Stimulated activated effector memory CD8-positive, alpha-beta T cell treated with anti-CD3 and anti-CD28 coated beads, Interleukin-12 subunit alpha, Interleukin-12 subunit beta, amount 100 ng/mL, for 72 hours (primary cell): ENCODE results near the gene BRIX1.

ENCODE experiments used
- ATAC-seq: fragments of 150-1000 bp; cut with Tn5 transposase; 2 replicates; pipeline ENCODE4 v1.10.0; 2021
- DNase-seq, 2 donors: peaks; one replicate each; pipeline ENCODE4 v3.0.0; 2021 to 2022; ENCODE audit warnings: low spot score in 2 of 2
- H3K27ac Mint-ChIP-seq: one replicate; pipeline ENCODE4 v1.8.0; 2022; ENCODE audit warnings: mild to moderate bottlenecking, mixed read lengths
- H3K36me3 Mint-ChIP-seq: one replicate; pipeline ENCODE4 v1.8.0; 2022; ENCODE audit warnings: mild to moderate bottlenecking, mixed read lengths
- H3K4me1 Mint-ChIP-seq: one replicate; pipeline ENCODE4 v1.8.0; 2022; ENCODE audit warnings: mixed read lengths
- H3K4me3 Mint-ChIP-seq: one replicate; pipeline ENCODE4 v1.8.0; 2022; ENCODE audit warnings: mild to moderate bottlenecking, mixed read lengths
- H3K9me3 Mint-ChIP-seq: one replicate; pipeline ENCODE4 v1.8.0; 2022; ENCODE audit warnings: mixed read lengths

BRIX1 gene

DNA sequence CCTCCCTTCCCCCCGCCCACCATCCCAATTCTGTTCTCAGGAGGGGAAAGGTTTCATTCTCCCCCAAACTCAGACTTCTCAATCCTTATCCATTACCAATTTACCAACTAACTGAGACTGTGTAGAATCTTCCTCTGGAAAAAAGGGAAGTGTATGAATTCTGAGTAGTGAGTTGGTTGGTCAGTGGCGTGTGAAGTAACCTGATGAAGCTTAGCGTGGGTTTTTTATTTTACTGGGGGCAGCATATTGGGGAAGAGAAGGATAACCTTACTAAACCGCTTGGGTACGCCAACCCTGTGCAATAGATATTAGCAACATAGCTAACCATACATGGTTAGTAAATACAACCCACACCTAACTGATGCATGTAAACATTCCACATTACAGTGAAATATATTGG lies 12.8 kb downstream of the BRIX1 start:
- no peak for ATAC-seq
- H3K4me1 Mint-ChIP-seq: peaks cover 30% of the 10 kb centered on the region
- DNase-seq: no peak
- peak overlapping the region; percentile 93 for H3K4me3 Mint-ChIP-seq
- no peaks in the 10 kb centered on the region for H3K9me3 Mint-ChIP-seq
- H3K36me3 Mint-ChIP-seq: peaks cover 56% of the 10 kb centered on the region
- no peak overlapping the region for H3K27ac Mint-ChIP-seq

GRCh38 chr5:34929134-34929719 lies 13.7 kb downstream of the BRIX1 start, which contains the start of gene DNAJC21:
TSS of gene DNAJC21 (plus strand) at chr5:34929559. CDS start at chr5:34929820, 261 bp downstream.
- Mint-ChIP-seq H3K4me3 (peak within 1 kb of the TSS; percentile 93), H3K27ac (peak within 1 kb of the TSS; percentile 95), H3K9me3 (no peaks in the 10 kb centered on the region), H3K36me3 (peaks cover 56% of the 10 kb centered on the region), H3K4me1 (peaks cover 30% of the 10 kb centered on the region)
- peak; percentile 92 for ATAC-seq
- DNase-seq: peak; percentile 93 to 99

DNA sequence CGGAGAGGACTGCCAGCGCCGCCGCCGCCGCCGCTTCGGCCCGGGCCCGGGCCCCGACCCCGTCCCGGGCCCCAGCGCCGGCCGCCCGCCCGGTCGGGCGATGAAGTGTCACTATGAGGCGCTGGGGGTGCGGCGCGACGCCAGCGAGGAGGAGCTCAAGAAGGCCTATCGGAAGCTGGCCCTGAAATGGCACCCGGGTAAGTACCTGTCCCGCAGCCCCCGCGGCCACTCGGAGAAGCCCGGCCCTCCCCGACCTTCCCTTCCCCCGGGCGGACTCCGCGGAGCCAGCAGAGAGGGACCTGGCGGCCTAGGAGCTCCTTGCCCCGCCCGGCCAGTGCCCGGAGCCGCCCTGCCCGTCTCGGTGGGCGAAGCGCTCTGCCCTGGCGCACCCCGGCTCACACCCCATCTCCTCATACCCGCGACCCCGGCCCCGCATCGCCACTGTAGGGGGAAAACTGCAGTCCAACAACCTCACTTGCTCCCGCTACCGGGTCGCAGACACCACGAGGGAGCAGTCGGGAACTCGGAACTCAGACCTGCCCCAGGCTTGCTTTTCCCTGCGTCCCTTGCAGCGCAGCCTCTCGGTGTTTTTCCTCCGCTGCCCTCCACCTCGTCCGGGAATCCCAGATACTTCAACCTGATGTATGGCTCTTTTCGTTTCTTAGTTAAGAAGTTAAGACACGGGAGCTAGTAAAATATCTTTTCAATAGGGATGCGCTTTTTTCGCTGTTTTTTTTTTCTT lies 14.4 kb downstream of the BRIX1 start:
- DNase-seq (peak; percentile 60 to 90), ATAC-seq (peak; percentile 89)
- no peaks in the 10 kb centered on the region for H3K9me3 Mint-ChIP-seq
- peaks cover 32% of the 10 kb centered on the region for H3K4me1 Mint-ChIP-seq
- peaks cover 56% of the 10 kb centered on the region for H3K36me3 Mint-ChIP-seq
- peak overlapping the region; percentile 95 for H3K27ac Mint-ChIP-seq
- H3K4me3 Mint-ChIP-seq: peak overlapping the region; percentile 93

DNA sequence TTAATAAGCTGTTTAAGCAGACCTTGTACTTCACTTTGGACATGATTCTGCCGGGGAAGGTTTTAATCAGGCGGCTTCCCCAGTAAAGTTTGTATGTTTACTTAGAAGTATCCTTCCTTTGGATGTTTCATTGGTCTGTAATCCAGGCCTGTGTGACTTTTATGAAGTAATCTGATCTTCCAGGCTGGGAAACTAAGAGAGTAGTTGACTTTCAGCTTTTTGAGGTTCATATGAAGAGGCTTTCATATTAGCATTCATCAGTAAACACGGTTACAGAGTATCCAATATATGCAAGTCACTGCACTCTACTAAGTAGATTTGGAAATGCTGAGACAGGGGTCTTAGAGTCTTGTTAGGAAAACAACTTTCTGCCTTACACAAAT lies 14.9 kb downstream of the BRIX1 start:
- peaks cover 34% of the 10 kb centered on the region for H3K4me1 Mint-ChIP-seq
- DNase-seq (no peak), ATAC-seq (no peak)
- H3K4me3 Mint-ChIP-seq: peak overlapping the region; percentile 93
- peak overlapping the region; percentile 95 for H3K27ac Mint-ChIP-seq
- H3K36me3 Mint-ChIP-seq: peaks cover 56% of the 10 kb centered on the region
- H3K9me3 Mint-ChIP-seq: no peaks in the 10 kb centered on the region

- peaks cover 56% of the 10 kb centered on the region for H3K36me3 Mint-ChIP-seq
- H3K9me3 Mint-ChIP-seq: no peaks in the 10 kb centered on the region
- no peak overlapping the region for H3K27ac Mint-ChIP-seq
- H3K4me1 Mint-ChIP-seq: peaks cover 34% of the 10 kb centered on the region
- peak overlapping the region; percentile 93 for H3K4me3 Mint-ChIP-seq
- no peak for DNase-seq
- no peak for ATAC-seq
These were observed 15.4 kb downstream of the BRIX1 start for GRCh38 chr5:34930870-34931269.

DNA sequence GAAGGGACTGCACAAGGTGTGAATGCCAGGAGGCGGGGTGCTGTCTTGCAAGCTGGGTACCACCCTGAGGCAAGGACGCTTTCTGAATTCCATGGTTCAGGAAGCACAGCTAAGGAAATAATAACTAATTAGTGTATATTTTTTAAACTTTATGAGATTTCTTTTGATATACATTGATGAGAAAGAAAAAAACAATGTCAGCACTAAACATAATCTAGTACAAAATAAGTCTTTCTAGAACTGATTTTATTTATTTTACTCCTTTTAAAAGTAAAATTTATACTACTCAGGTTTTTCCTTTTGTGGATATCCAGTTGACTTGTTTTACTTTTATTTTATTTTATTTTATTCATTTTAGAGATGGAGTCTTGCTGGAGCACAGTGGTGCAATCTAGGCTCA lies 17.4 kb downstream of the BRIX1 start:
- DNase-seq: no peak
- no peaks in the 10 kb centered on the region for H3K9me3 Mint-ChIP-seq
- H3K4me1 Mint-ChIP-seq: peaks cover 34% of the 10 kb centered on the region
- H3K36me3 Mint-ChIP-seq: peaks cover 56% of the 10 kb centered on the region
- no peak for ATAC-seq
- H3K4me3 Mint-ChIP-seq: no peak overlapping the region
- no peak overlapping the region for H3K27ac Mint-ChIP-seq

DNA sequence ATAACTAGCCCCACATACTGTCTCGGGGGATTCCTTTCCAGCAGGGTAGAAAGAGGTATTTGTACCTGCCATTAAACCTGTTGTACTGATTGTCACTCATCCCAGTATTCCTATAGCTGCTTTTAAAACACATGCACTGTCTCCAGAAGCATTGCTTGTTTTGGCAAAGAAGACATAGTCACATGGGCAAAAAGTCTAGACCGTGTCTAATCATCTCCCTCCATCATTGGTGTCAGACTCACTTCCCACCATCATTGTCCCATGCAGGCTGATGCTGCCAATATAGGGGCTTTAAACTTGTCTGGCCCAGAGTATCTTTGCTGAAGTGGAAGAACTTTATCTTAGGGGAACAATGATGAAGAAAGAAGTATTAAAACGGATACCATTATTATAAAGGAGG lies 26.4 kb downstream of the BRIX1 start:
- no peak overlapping the region for H3K27ac Mint-ChIP-seq
- ATAC-seq: no peak
- no peaks in the 10 kb centered on the region for H3K9me3 Mint-ChIP-seq

DNA sequence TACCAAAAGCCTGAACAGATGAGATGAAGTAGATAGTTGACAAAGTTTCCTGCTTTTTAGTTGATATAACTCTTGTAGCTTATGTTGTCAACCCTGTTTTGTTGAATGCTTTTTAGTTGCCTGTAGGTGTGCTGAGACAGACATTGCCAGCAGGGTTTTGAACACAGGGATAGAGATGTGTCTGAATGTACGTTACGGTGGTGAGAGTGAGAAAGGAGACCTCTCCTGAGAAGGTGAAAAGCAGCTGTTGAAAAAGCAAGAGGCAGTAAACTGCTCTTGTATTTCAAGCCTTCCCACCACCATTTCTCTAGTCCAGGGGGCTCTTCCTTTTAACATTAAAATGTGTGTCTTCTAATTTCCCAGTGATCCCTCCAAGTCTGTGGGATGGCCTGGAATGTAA lies 28.5 kb downstream of the BRIX1 start:
- H3K4me3 Mint-ChIP-seq: no peak overlapping the region

More for the DNA sequence above, 26.4 kb downstream of the BRIX1 start:
- Mint-ChIP-seq H3K4me1 (no peaks in the 10 kb centered on the region), H3K4me3 (no peak overlapping the region), H3K36me3 (peaks cover 100% of the 10 kb centered on the region)
- DNase-seq: no peak

DNA sequence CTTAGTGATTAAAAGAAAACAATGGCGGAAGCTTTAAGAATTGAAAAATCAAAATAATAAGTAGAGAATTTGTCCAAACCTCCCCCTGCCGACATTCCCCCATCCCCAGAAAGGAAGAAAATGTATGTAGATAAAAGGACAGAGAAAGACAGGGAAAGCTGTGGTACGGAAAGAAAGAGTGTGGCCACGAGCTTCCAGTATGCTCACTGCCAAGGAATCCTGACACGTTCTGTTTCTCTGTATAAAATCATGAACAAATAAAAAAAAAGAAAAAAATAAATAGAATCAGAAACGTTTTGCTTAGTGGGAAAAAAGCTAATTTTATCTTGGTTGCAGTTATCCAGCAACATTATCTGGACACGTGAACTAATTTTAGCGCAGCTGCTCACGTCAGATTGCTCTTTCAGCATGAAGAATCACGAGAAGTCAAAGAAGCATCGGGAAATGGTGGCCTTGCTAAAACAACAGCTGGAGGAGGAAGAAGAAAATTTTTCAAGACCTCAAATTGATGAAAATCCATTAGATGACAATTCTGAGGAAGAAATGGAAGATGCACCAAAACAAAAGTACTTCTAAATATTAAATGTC lies 29.0 kb downstream of the BRIX1 start:
- H3K4me3 Mint-ChIP-seq: no peak overlapping the region
- peaks cover 100% of the 10 kb centered on the region for H3K36me3 Mint-ChIP-seq
- no peaks in the 10 kb centered on the region for H3K9me3 Mint-ChIP-seq
- DNase-seq (no peak), ATAC-seq (no peak)
- H3K4me1 Mint-ChIP-seq: no peaks in the 10 kb centered on the region
- peak overlapping the region; percentile 44 for H3K27ac Mint-ChIP-seq

More for the DNA sequence above, 28.5 kb downstream of the BRIX1 start:
- peaks cover 100% of the 10 kb centered on the region for H3K36me3 Mint-ChIP-seq
- DNase-seq (no peak), ATAC-seq (no peak)
- no peaks in the 10 kb centered on the region for H3K9me3 Mint-ChIP-seq
- H3K4me1 Mint-ChIP-seq: no peaks in the 10 kb centered on the region
- H3K27ac Mint-ChIP-seq: peak overlapping the region; percentile 44

GRCh38 chr5:34957321-34957720 lies 41.8 kb downstream of the BRIX1 start:
- Mint-ChIP-seq H3K27ac (peak overlapping the region; percentile 45), H3K4me1 (peaks cover 16% of the 10 kb centered on the region), H3K4me3 (no peak overlapping the region), H3K9me3 (no peaks in the 10 kb centered on the region), H3K36me3 (peaks cover 44% of the 10 kb centered on the region)
- DNase-seq (no peak), ATAC-seq (no peak)

GRCh38 chr5:34957857-34958690 lies 42.6 kb downstream of the BRIX1 start:
- ATAC-seq: no peak
- H3K36me3 Mint-ChIP-seq: peaks cover 37% of the 10 kb centered on the region
- H3K27ac Mint-ChIP-seq: peak overlapping the region; percentile 45
- no peaks in the 10 kb centered on the region for H3K9me3 Mint-ChIP-seq
- no peak for DNase-seq
- no peak overlapping the region for H3K4me3 Mint-ChIP-seq
- H3K4me1 Mint-ChIP-seq: peaks cover 16% of the 10 kb centered on the region

DNA sequence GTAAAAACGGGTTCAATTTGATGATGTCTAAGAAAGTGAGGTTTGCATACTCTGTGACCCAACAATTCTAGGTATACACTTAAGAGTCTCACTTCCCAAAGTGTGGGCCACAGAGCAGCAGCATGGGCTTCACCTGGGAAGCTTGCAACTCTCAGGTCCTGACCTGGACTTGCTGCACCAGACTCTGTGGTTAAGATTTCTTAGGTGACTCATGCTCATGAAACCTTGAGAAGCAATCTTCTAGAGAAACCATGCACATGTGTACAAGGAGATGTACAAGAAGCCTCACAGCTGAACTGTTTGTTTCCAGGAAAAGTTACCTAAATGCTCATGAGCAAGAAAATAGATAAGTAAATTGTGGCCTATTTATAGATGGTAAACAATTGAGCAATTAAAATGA lies 43.8 kb downstream of the BRIX1 start:
- H3K4me3 Mint-ChIP-seq: no peak overlapping the region

GRCh38 chr5:34967540-34967939 lies 52.0 kb downstream of the BRIX1 start:
- H3K4me3 Mint-ChIP-seq: no peak overlapping the region

More for the DNA sequence above, 43.8 kb downstream of the BRIX1 start:
- Mint-ChIP-seq H3K9me3 (no peaks in the 10 kb centered on the region), H3K27ac (no peak overlapping the region), H3K36me3 (peaks cover 24% of the 10 kb centered on the region), H3K4me1 (peaks cover 16% of the 10 kb centered on the region)
- no peak for DNase-seq
- peak; percentile 77 for ATAC-seq

GRCh38 chr5:34968258-34968657 lies 52.7 kb downstream of the BRIX1 start:
- peaks cover 3% of the 10 kb centered on the region for H3K9me3 Mint-ChIP-seq
- no peak overlapping the region for H3K27ac Mint-ChIP-seq
- no peaks in the 10 kb centered on the region for H3K36me3 Mint-ChIP-seq
- ATAC-seq: no peak
- no peaks in the 10 kb centered on the region for H3K4me1 Mint-ChIP-seq
- DNase-seq: no peak
- H3K4me3 Mint-ChIP-seq: no peak overlapping the region

More at GRCh38 chr5:34967540-34967939, 52.0 kb downstream of the BRIX1 start:
- Mint-ChIP-seq H3K36me3 (no peaks in the 10 kb centered on the region), H3K27ac (no peak overlapping the region), H3K4me1 (no peaks in the 10 kb centered on the region), H3K9me3 (peaks cover 3% of the 10 kb centered on the region)
- DNase-seq (no peak), ATAC-seq (no peak)

DNA sequence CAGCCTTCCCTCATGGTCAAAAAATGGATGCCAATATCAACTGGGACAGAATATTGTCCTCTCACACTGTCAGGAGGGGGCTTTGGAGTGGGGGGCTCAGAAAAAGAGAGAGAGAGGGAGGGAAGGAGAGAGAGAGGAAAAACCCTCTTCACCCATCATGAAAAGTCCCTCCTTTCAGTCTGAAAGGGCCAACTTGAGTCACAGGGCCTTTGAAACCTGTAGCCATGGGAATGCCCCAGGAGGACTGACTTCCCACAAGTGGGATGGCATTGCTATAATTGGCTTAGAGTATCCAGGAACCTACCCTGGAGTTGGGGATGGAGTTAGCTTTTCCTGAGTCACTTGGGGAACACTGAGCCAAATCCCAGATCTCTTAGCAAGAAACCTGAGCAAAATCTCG lies 55.0 kb downstream of the BRIX1 start:
- H3K36me3 Mint-ChIP-seq: no peaks in the 10 kb centered on the region
- H3K27ac Mint-ChIP-seq: no peak overlapping the region
- no peak for ATAC-seq
- H3K4me3 Mint-ChIP-seq: no peak overlapping the region
- no peak for DNase-seq
- H3K9me3 Mint-ChIP-seq: peaks cover 3% of the 10 kb centered on the region
- no peaks in the 10 kb centered on the region for H3K4me1 Mint-ChIP-seq
